IMR-90 (cell line): ENCODE results near the gene NME7.

Experiments
- BHLHE40 ChIP-seq: fragments of 150-350 bp; IDR thresholded peaks from 2 replicates; pipeline ENCODE4 v1.6.1; 2016; ENCODE audit warnings: mild to moderate bottlenecking, low read depth, low read length
- CEBPB ChIP-seq: IDR thresholded peaks from 2 replicates; pipeline ENCODE4 v1.6.1; 2012; ENCODE audit warnings: low read depth, low read length, improper control_type of control experiment
- CHD1 ChIP-seq: IDR thresholded peaks from 2 replicates; pipeline ENCODE4 v1.6.1; 2012; ENCODE audit warnings: low read depth, low read length, improper control_type of control experiment
- CTCF ChIP-seq: conservative IDR thresholded peaks from 2 replicates; pipeline ENCODE4 v1.5.1; 2012; ENCODE audit warnings: mild to moderate bottlenecking, low read depth, low read length, improper control_type of control experiment
- ELK1 ChIP-seq: fragments of 150-350 bp; IDR thresholded peaks from 2 replicates; pipeline ENCODE4 v1.6.1; 2016; ENCODE audit warnings: low read depth, mild to moderate bottlenecking, low read length, moderate library complexity, borderline replicate concordance
- FOS ChIP-seq: fragments of 150-350 bp; IDR thresholded peaks from 2 replicates; pipeline ENCODE4 v1.6.1; 2016; ENCODE audit warnings: low read depth, low read length
- MAFK ChIP-seq: IDR thresholded peaks from 2 replicates; pipeline ENCODE4 v1.6.1; 2012; ENCODE audit warnings: low read depth, low read length, improper control_type of control experiment
- MAZ ChIP-seq: IDR thresholded peaks from 2 replicates; pipeline ENCODE4 v1.6.1; 2012; ENCODE audit warnings: low read depth, mild to moderate bottlenecking, low read length, improper control_type of control experiment, moderate library complexity, borderline replicate concordance
- MXI1 ChIP-seq: IDR thresholded peaks from 2 replicates; pipeline ENCODE4 v1.6.1; 2012; ENCODE audit warnings: low read depth, mild to moderate bottlenecking, low read length, moderate library complexity, borderline replicate concordance
- POLR2A ChIP-seq: IDR thresholded peaks from 2 replicates; pipeline ENCODE4 v1.6.1; 2012; ENCODE audit warnings: mild to moderate bottlenecking, low read depth, low read length
- RAD21 ChIP-seq: IDR thresholded peaks from 2 replicates; pipeline ENCODE4 v1.6.1; 2012; ENCODE audit warnings: low read length, improper control_type of control experiment
- RCOR1 ChIP-seq: IDR thresholded peaks from 2 replicates; pipeline ENCODE4 v1.6.1; 2012; ENCODE audit warnings: mild to moderate bottlenecking, low read length, improper control_type of control experiment; ENCODE audit not compliant: insufficient replicate concordance
- RFX5 ChIP-seq: IDR thresholded peaks from 2 replicates; pipeline ENCODE4 v1.8.0; 2012; ENCODE audit warnings: low read depth, mild to moderate bottlenecking, low read length, moderate library complexity
- SMC3 ChIP-seq: fragments of 150-350 bp; IDR thresholded peaks from 2 replicates; pipeline ENCODE4 v1.6.1; 2016; ENCODE audit warnings: low read depth, mild to moderate bottlenecking, antibody characterized with exemption, low read length, moderate library complexity

GRCh38 chr1:169392406-169392805 is 24.8 kb upstream of the NME7 start:
- TF ChIP-seq CTCF (no peak), ELK1 (no peak), POLR2A (no peak), CHD1 (no peak), RFX5 (no peak), FOS (no peak), BHLHE40 (no peak), MXI1 (no peak), RAD21 (no peak), RCOR1 (no peak), SMC3 (no peak), MAFK (no peak), MAZ (no peak), CEBPB (no peak)
